ENCODE measurements around the gene LRGUK. TPM values are rescaled to one million over a fixed set of nuclear protein-coding genes. Genes with fewer than 3 reads are reported as not detected.

The LRGUK gene
- total RNA-seq, 2 experiments from 2014 or later: 0.09 TPM; not detected in 1

GRCh38 chr7:134187893-134188292, 60.8 kb downstream of the LRGUK start:
- Mint-ChIP-seq H3K36me3 (ENCODE audit: low read depth) (no peaks in the 10 kb centered on the region), H3K27ac (no peak overlapping the region), H3K27me3 (no peaks in the 10 kb centered on the region), H3K4me1 (ENCODE audit: low read depth) (no peaks in the 10 kb centered on the region), H3K4me3 (no peak overlapping the region), H3K9me3 (no peaks in the 10 kb centered on the region)
- TF ChIP-seq CTCF (IDR thresholded peaks at IDR 0.05): no peak
- intact Hi-C loops (cut with micrococcal nuclease): no loop called here
- DNase-seq (no peak), ATAC-seq (no peak)
- ChIA-PET POLR2A (no interaction called here), CTCF (no interaction called here)

- Mint-ChIP-seq H3K9me3 (no peaks in the 10 kb centered on the region), H3K4me1 (ENCODE audit: low read depth) (no peaks in the 10 kb centered on the region), H3K27me3 (no peaks in the 10 kb centered on the region), H3K36me3 (ENCODE audit: low read depth) (no peaks in the 10 kb centered on the region), H3K4me3 (no peak overlapping the region), H3K27ac (no peak overlapping the region)
- ATAC-seq: no peak
- DNase-seq: no peak
- CTCF ChIA-PET: no interaction called here
- TF ChIP-seq CTCF (IDR thresholded peaks at IDR 0.05): no peak
- intact Hi-C loops (cut with micrococcal nuclease): no loop called here
- POLR2A ChIA-PET: no interaction called here
Measured at GRCh38 chr7:134188311-134188710, 61.2 kb downstream of the LRGUK start.

- Mint-ChIP-seq H3K4me3 (no peak overlapping the region), H3K4me1 (ENCODE audit: low read depth) (no peaks in the 10 kb centered on the region), H3K27ac (no peak overlapping the region), H3K9me3 (no peaks in the 10 kb centered on the region), H3K27me3 (no peaks in the 10 kb centered on the region), H3K36me3 (ENCODE audit: low read depth) (no peaks in the 10 kb centered on the region)
- CTCF ChIA-PET: no interaction called here
- no peak for TF ChIP-seq CTCF (IDR thresholded peaks at IDR 0.05)
- POLR2A ChIA-PET: no interaction called here
- ATAC-seq: no peak
- intact Hi-C loops (cut with micrococcal nuclease): no loop called here
- DNase-seq: no peak
Measured at GRCh38 chr7:134189559-134189958, 62.4 kb downstream of the LRGUK start.

GRCh38 chr7:134191876-134192275, 64.7 kb downstream of the LRGUK start:
- intact Hi-C loops (cut with micrococcal nuclease): no loop called here
- CTCF ChIA-PET: no interaction called here
- no peak for ATAC-seq
- no peak for TF ChIP-seq CTCF (IDR thresholded peaks at IDR 0.05)
- no peak overlapping the region for H3K27ac Mint-ChIP-seq
- H3K36me3 Mint-ChIP-seq (ENCODE audit: low read depth): no peaks in the 10 kb centered on the region
- H3K4me1 Mint-ChIP-seq (ENCODE audit: low read depth): no peaks in the 10 kb centered on the region
- H3K4me3 Mint-ChIP-seq: no peak overlapping the region
- POLR2A ChIA-PET: no interaction called here
- no peaks in the 10 kb centered on the region for H3K27me3 Mint-ChIP-seq
- DNase-seq: no peak
- no peaks in the 10 kb centered on the region for H3K9me3 Mint-ChIP-seq

- TF ChIP-seq CTCF (IDR thresholded peaks at IDR 0.05): no peak
- Mint-ChIP-seq H3K36me3 (ENCODE audit: low read depth) (no peaks in the 10 kb centered on the region), H3K27me3 (no peaks in the 10 kb centered on the region), H3K4me1 (ENCODE audit: low read depth) (no peaks in the 10 kb centered on the region), H3K4me3 (no peak overlapping the region), H3K9me3 (no peaks in the 10 kb centered on the region), H3K27ac (no peak overlapping the region)
- intact Hi-C loops (cut with micrococcal nuclease): no loop called here
- ChIA-PET POLR2A (no interaction called here), CTCF (no interaction called here)
- DNase-seq (no peak), ATAC-seq (no peak)
Measured at GRCh38 chr7:134193240-134193639, 66.1 kb downstream of the LRGUK start.
